Hematopoietic multipotent progenitor cell (in vitro differentiated cells): ENCODE data around the gene RSPH4A. TPM values are rescaled to one million over a fixed set of nuclear protein-coding genes. Genes with fewer than 3 reads are reported as not detected.
A peak's percentile ranks its signal among the peaks of the same experiment; 100 is the strongest.
"Not testable (repeated sequence)": the region's sequence is repeated elsewhere in the genome, so short reads cannot be mapped to it uniquely, and the experiment has no call there.

ENCODE experiments used
- DNase-seq, 3 donors: peaks; one replicate each; pipeline ENCODE4 v3.0.0-alpha.2; 2011 to 2015; ENCODE audit warnings: low read depth in 2 of 3, low spot score in 2 of 3
- total RNA-seq: library from RNA; depleted of rRNA; stranded (reverse); fragments of >200 nt; gene quantifications from one replicate; pipeline ENCODE4 v1.2.3, GENCODE V29; 2012

The RSPH4A gene
- total RNA-seq, 1 donor = 1.3 TPM

DNA sequence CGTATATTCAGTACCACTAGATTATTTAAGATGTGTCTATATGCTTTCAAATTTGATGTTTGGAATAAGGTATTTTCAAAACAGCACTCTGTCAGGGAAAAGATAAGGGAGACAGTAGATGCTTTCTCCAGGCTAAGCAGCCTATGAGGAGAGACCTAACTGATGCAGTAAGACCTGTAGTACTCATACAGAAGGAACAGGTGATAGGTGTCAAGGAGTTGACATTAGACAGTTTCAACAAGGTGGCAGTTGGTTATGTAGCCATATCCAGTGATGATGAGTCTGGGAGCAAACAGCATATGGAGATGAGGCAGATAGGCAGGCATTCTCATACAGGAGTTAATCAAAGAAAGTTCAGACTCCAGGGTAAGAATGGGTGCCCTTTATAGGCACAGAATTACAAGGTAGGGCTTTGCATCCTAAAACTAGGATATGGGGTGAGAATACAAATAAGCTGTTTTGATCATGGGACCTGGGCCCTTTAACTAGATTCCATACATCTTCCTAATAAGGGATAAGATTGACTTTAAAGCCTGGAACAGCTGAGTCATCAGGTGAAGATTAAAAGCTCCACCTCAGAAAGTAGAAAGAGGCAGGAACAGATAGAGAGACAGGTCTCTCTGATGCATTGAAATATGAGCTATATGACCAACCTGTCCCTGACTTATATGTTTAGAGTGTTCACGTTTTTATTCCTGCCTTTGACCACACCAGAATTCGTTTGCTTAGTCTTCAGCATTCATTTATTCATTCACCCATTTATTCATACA is 7.9 kb downstream of the RSPH4A start:
- no peak for DNase-seq

DNA sequence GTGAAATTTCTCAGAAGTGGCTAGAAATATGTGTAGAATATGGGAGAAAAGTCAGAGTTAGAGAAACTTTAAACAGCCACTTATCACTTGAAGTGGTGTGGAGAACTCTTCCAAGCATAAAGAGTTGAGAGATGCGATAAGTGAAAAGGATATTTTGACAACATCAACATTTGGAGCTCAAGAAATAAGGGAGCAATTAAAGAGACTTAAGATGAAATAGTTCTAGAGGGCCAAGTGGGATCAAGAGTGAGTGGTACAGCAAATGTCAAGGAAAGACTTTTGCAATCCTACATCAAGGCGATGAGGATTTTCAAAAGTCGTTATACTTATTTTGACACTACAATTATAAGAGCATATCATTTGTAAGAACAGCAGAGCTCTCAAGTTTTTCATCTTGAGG is 9.6 kb downstream of the RSPH4A start:
- no peak for DNase-seq

DNA sequence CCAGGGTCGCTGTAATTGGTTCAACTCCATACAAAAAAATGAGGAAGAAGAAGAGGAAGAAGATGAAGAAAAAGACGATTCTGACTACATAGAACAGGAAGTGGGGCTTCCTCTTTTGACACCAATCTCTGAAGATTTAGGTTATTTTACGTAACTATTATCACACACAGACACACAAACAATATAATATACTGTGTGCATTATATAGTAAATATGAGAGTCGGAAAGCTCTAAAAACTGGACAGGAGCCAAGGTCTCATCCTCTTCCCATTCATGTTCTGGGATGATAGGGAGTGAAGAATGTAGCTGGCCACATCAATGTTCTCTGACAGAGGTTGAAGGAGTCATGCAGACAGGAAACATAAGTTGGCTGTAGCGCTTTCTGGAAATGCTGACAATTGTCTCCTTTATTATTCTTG is 13.3 kb downstream of the RSPH4A start:
- no peak for DNase-seq

DNA sequence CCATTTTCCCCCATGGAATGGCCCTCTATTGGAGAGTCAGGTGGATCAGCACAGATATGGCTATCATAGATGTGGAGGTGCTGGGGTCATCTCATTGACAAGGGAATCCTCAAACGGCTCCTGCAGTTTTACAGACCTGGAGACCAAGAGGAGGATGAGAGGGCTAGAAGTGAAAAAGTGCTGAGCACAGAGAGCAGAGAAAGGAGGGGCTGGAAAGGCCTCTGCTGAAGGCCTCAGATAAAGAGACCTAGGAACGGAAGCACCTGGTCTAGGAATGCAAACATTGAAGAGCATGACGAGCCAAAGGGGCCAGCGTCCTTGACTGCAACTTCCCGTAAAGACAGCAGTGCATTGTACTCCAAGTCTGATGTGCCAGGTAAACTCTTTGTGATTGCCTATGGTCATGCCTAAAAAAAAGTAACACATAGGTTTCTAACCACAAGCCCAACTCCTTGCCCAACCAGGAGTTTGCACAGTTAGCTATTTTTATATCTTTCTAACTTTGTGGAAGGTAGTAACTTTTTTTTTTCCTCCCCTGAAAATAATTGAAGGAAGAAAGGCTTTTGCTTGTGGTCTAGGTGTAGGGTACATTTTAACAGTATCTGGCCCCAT is 15.2 kb downstream of the RSPH4A start:
- peak in 2 of 3 donors; percentile 81 to 91 for DNase-seq

DNA sequence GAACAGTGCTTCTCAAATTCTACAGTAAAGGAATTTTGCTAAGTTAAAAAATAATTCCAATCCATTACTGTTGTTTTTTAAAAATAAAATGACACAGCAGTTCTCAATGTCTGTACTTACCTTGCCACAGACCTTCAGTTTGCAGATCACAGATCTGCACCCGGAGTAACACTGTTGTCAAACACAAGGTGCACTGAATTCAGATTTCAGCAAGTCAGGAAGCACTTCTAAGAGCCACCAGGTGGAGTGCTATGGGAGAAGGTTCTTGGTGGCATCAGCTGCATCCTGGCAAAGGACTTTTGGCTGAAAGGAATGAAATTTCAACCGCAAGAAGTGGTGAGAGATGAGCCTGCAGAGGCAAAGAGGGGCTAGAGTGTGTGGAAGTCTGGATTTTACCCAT is 17.4 kb downstream of the RSPH4A start:
- DNase-seq = peak in 1 of 3 donors; percentile 34

DNA sequence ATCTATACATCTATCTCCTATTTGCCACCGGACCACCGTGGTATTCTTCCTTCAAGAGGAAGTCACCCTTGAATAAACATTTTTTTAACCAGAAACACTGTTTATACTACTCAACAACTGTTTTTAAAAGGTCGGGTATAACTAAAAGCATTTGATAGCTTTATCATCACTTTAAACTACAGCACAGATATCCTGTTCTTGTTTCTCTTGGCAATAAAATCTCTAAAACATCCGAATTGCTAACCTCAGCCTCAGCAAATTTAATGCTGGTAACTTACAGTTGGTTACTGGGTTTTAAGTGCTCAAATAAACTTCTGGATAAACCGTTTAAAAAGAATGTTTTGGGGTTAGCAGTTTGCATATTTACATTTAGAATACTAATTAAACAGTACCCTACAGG is 31.9 kb downstream of the RSPH4A start:
- no peak for DNase-seq

DNA sequence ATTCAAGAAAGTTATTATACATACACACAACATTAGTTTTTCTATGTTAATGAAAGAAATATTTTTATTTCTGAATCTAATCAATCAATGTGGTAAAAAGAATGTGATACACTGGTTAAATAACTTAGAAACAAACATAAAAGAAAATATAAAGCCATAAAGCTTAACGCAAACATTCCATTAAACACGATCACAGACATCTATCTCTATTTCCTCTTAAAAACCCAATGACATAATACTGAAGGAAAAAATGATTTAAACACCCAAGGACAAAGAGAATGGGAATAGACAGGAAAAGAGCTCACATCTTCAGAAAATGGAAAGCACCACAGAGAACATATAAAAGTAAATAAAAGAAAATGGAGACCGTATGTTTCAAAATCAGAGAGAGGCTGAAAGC is 32.9 kb downstream of the RSPH4A start:
- no peak for DNase-seq

DNA sequence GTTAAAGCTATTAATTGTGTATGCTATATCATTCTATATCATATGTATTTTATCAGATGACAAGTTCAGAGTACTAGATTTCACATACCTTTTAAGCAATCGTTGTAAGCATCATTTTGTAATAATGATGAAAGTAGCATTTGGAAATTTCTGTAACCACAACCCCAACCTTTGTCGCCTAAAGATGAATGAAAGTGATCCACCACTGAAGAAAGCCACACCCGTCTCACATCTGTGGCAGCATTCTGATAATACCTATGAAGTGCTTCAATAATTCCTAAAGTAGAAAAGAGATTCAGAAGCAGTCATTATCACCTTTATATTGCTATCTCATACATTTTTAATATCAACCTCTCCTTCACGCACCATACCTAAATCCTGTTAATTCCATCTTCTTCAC is 35.6 kb downstream of the RSPH4A start:
- no peak for DNase-seq

DNA sequence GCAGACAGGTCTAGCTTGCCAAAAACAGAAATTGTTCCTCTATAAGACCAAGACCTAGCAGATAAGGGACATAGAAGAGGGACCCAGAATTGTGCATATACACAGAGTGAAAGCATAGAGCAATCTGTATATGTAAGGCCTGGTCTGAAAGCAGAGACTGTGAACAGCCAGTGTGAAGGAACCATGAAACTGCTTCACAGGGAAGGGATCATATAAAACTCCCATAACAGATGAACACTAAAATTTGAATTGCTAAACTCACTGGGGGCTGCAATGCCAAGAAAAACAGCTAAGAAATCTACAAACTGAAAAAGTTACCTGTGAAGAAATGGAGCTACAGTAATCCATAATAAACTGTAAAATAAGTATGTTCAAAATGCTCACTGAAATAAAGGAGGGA is 45.3 kb downstream of the RSPH4A start:
- DNase-seq = no peak

DNA sequence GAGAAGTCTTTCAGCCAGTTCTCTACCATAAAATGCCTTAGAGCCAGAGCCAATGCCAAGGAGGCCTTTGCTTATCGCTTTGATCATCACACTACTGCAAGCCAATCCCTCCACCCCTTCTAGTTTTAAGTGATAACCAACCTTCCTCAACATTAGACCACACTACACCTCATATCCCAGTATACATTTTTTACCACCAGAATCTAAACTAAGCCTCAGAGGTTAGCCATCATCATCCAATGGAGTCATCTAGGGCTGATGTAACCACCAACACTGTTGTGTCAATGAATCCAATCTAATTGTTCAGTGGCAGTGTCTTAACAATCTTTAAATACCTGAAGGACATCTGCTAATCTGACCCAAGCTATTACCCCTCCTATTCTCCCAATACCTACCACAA is 45.9 kb downstream of the RSPH4A start:
- no peak for DNase-seq

DNA sequence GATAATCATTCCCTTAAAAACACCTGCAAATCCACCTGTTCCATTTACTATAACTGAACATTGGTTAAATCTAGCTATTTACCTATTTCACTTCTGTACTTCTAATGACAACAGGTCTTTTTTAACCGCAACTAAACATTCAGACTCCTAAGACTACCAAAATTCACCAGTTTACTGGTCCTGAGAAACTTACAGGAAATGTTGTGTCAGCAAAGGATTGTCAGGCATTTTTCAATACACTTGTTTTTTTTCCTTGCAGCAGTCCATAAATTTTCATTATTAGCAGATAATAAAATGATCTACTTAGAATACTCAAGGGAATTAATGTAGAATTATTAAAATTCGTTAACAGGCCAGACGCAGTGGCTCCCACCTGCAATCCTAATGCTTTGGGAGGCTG is 47.0 kb downstream of the RSPH4A start:
- no peak for DNase-seq

DNA sequence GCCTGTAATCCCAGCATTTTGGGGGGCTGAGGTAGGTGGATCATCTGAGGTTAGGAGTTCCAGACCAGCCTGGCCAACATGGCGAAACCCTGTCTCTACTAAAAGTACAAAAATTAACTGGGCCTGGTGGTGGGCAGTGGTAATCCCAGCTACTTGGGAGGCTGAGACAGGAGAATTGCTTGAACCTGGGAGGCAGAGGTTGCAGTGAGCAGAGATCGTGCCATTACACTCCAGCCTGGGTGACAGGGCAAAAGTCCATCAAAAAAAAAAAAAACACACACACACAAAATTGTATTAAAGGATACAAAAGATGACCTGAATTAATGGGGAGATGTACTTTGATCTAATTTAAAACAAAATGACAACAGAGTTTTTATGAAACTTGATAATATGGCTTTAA is 47.9 kb downstream of the RSPH4A start:
- DNase-seq = not testable (repeated sequence)

DNA sequence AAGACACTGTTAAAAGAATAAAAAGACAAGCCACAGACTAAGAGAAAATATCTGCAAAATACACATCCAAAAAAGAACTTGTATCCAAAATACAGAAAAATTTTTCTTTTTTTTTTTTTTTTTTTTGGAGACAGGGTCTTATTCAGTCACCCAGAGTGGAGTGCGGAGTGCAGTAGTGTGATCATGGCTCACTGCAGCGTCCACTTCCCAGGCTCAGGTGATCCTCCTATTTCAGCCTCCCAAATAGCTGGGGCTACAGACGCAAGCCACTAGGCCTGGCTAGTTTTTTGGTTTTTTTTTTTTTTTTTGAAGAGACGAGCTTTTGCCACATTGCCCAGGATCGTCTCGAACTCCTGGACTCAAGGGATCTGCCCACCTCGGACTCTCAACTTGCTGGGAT is 49.2 kb downstream of the RSPH4A start:
- DNase-seq = no peak

DNA sequence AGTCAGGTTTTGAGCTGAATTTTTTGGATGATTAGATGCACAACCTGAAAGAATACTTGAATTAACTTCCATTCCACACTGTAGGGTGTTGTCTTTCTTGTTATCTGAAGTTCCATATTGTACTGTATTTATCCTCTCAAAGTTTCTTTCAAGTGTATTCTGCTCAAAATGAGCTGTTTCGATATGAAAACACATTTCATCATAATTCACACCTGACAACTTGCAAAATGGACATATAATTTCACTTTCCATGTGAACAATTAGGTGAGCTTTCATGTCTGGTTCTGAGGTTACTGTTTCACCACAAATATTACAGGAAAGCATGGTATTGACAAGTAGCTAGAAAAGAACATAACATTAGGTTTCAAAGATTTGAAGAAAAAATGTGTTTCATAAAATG is 50.6 kb downstream of the RSPH4A start:
- DNase-seq = no peak

DNA sequence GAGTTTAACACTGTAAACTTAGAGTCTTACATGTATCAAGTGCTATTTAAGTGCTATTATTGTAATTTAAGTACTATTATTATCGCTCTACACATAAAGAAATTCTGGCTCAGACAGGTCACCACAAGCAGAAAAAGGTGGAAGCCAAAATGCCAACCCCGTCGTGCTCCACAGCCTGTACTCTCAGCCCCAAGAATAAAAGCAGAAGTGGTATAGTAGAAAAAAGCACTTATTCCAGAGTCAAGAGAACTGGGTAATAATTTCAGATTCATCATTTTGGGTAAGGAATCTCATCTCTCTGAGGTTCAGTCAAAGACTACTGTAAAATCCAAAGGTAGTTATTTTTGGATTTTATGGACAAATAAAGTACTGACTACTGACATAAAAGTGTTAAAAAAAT is 51.3 kb downstream of the RSPH4A start:
- peak in 2 of 3 donors; percentile 51 to 77 for DNase-seq

DNA sequence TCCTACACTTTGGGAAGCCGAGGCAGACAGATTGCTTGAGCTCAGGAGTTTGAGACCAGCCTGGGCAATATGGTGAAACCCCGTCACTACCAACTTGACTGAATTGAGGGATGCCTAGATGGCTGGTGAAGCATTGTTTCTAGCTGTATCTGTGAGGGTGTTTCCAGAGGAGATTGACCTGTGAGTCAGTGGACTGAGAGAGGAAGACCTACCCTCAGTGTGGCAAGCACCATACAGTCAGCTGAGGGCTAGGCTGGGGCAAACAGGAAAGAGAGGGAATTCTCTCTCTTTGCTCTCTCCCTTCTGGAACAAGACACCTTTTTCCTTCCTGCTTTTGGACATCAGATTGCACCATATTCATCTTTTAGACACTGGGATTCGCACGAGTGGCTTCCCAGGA is 56.0 kb downstream of the RSPH4A start:
- DNase-seq = no peak

DNA sequence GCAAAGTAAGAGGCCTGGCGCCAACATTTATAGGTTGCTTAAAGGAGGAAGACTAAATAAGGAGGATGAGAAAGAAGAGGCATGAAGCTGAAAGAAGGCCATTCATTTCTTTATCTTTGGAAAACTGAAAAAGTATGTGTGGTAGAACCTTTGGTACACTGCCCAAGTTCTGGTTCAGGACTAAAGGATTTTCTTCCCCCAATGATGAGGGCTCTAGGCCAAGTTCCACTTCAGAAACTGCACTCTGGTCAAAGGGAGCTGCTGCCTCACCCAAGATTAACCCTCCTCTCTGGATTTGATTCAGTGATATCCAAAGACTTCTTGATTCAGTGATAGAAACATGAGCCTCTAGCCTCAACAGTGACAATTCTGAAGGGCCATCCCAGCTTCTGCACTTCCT is 59.7 kb downstream of the RSPH4A start:
- no peak for DNase-seq

DNA sequence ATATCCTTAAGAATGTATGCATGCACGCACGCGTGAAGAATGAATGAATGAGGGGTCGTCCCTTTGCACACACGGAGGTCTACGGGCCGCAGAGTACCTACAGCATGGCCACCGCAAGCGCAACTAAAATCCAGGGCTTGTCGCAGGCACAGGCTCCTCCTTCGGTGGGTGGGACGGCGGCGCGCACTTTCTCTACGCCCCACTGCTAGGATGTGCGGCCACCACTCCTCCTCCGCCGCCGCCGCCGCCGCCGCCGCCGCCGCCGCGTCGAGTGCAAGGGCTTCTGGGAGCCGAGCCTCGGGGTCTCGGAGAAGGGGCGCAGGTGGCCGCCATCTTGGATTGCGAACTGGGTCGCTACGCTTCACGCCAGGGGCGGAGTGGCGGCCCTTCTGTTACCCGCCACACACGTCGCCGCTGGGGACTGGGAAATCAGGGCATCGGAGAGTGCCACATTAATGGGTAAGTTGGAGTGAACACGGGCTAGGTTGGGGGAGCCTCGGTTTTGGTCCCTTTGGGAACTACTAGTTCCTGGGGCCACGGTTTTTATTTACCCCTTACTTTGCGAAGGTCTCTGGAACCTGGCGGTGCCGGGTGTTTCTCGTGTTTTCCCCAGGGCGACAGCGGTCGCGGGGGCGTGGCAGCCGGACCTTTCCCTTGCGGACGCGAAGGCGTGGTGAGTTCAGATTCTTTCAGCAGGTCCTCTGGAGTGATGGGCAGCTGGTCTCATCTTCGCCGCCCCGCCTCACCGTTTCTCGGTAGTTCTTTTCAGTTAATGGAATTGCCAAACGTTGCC is 64.8 kb downstream of the RSPH4A start, which contains the start of gene KPNA5:
KPNA5 (plus strand) TSS at position 332 of the 793 bp plus-strand sequence; CDS start at position 456, 124 bp downstream.
- DNase-seq = peak; percentile 70 to 97 (median 91)

DNA sequence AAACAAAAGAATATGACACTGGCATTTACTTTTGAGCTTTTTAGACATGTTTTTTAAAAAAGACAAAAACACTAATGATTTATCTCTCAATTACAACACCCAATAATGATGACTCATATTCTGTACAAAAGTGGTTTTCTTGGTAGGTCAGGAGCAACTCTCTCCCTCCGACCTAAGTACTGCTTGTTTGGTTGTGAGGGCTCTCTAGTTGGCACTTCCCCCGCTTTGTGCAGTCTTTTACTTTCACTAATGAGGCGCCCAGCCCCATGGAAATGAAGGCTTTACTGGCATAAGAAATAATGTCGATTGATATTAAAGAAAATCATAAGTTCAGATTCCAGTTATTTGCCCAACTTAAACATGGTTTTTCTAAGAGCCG is 66.0 kb downstream of the RSPH4A start:
- DNase-seq = peak in 2 of 3 donors; percentile 69 to 78
